AG04450 (cell line): ENCODE results near the gene MRPS7. TPM values are rescaled to one million over a fixed set of nuclear protein-coding genes. Genes with fewer than 3 reads are reported as not detected.

Experiments
- CTCF ChIA-PET: fragments of 300-600, 350-600 bp; formaldehyde crosslinking; extraction: SDS; loops from one replicate; lab custom pipeline; 2022; ENCODE audit warnings: antibody characterized with exemption, inconsistent platforms; lab: Charles Lee
- POLR2A ChIA-PET: fragments of 350-600 bp; formaldehyde crosslinking; extraction: SDS; loops from one replicate; lab custom pipeline; 2021; ENCODE audit warnings: antibody characterized with exemption, inconsistent platforms; lab: Yijun Ruan, JAX
- DNase-seq: peaks from one replicate; pipeline ENCODE4 v3.0.0-alpha.2; 2011; ENCODE audit warnings: low read depth, low spot score
- H3K27ac ChIP-seq: one replicate; pipeline ENCODE4 v1.5.1; 2012; ENCODE audit warnings: low read depth, low read length, control low read depth
- H3K27me3 ChIP-seq: one replicate; pipeline ENCODE4 v1.6.0; 2012; ENCODE audit warnings: low read length; ENCODE audit not compliant: control insufficient read depth, insufficient read depth
- H3K4me3 ChIP-seq: 2 replicates; pipeline ENCODE4 v1.5.1; 2011; ENCODE audit warnings: mild to moderate bottlenecking, low read depth, low read length, control low read depth
- H3K9me3 ChIP-seq: 2 replicates; pipeline ENCODE4 v1.5.1; 2012; ENCODE audit warnings: low read length; ENCODE audit not compliant: control insufficient read depth, insufficient read depth
- CTCF ChIP-seq: IDR thresholded peaks from 2 replicates; pipeline ENCODE4 v1.5.1; 2011; ENCODE audit warnings: low read depth, low read length, control low read depth, inconsistent platforms
- polyA plus RNA-seq: library from polyadenylated mRNA; depleted of rRNA; stranded (reverse); fragments of >200 nt; gene quantifications from 2 replicates; pipeline ENCODE4 v1.2.3, GENCODE V29; 2011

The MRPS7 gene
- polyA plus RNA-seq, 1 experiment: 53.8 TPM

GRCh38 chr17:75241502-75241901 is 20.2 kb upstream of the MRPS7 start:
- no peaks in the 10 kb centered on the region for H3K9me3 ChIP-seq
- H3K27me3 ChIP-seq: no peaks in the 10 kb centered on the region
- ChIA-PET CTCF (interaction anchor here (0.7 to 2.6 kb wide), 4 partner anchors 8 to 171 kb away, joined by 3 to 14 read pairs (median 4); no protein-coding TSS in a partner anchor), POLR2A (interaction anchor here (0.9 kb wide), 1 partner anchor 21 kb away, joined by 3 read pairs; no protein-coding TSS in a partner anchor)
- H3K27ac ChIP-seq: no peak overlapping the region
- H3K4me3 ChIP-seq: no peak overlapping the region
- no peak for DNase-seq
- no peak for TF ChIP-seq CTCF

DNA sequence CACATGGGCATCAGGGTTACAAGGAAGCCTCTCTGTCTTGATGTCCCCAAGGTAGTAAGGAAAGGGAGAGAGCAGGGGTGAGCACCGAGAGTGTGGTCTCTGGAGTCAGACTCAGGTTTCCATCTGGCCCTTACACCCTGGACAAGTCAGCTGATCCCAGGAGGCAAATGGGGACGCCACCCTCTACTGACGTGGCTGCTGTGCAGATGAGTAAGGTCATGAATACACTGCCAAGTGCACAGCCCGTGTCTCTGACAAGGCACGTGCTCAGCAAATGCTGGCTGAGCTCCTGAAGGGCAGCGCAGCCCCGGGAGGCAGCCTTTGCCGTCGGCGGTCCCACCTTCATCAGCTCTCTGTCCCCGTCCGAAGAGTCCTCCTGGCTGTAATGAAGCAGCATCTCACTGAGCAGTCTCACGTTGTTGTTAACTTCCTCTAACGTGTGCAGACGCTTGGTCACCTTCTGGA is 19.7 kb upstream of the MRPS7 start:
- H3K27ac ChIP-seq: no peak overlapping the region
- H3K4me3 ChIP-seq: no peak overlapping the region
- ChIA-PET CTCF (interaction anchor here (2.6 kb wide), 1 partner anchor 170 kb away, joined by 14 read pairs; no protein-coding TSS in a partner anchor), POLR2A (interaction anchor here (0.9 kb wide), 1 partner anchor 20 kb away, joined by 3 read pairs; no protein-coding TSS in a partner anchor)
- H3K27me3 ChIP-seq: no peaks in the 10 kb centered on the region
- no peaks in the 10 kb centered on the region for H3K9me3 ChIP-seq
- TF ChIP-seq CTCF: no peak
- DNase-seq: no peak

GRCh38 chr17:75242461-75243042 is 19.1 kb upstream of the MRPS7 start:
- CTCF ChIA-PET: interaction anchor here (1.1 kb wide), 1 partner anchor 170 kb away, joined by 3 read pairs; no protein-coding TSS in a partner anchor
- TF ChIP-seq CTCF: no peak
- H3K9me3 ChIP-seq: no peaks in the 10 kb centered on the region
- DNase-seq: no peak
- H3K27ac ChIP-seq: no peak overlapping the region
- no peak overlapping the region for H3K4me3 ChIP-seq
- POLR2A ChIA-PET: interaction anchor here (0.9 kb wide), 1 partner anchor 20 kb away, joined by 3 read pairs; no protein-coding TSS in a partner anchor
- H3K27me3 ChIP-seq: no peaks in the 10 kb centered on the region

DNA sequence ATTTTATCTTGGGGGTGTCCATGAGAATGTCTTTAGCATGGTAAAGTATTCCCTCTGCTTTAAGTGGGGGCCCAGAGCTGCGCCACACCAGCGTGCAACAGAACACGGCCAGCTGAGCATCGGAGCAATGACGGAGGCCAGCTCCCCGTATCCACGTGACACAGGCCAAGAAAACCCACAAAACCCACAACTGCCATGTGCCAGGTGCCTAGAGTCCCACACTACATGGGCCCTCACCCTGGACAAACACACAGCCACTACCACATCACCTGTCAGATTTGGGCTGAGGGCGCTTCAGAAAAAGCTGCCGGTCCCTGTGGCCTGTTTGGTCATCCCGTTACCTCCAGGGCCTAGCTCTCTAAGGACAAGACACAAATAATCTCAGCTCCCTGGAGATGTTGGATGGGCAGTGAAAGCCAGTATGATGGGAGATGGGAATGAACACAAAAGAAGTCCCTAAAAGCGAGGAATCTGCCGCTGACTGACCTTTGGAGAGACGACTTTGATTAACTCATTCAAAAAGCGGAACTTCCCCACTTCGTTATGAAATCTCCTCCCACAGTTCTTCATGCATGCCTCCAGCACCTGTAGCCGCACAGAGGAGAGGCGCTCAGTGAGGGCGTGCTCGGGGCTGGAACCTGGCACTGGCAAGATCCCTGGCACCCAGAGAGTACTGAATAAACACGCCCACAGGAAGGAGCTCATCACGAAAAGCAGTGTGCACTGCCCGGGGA is 17.4 kb upstream of the MRPS7 start:
- CTCF ChIA-PET: no interaction called here
- no peak overlapping the region for H3K4me3 ChIP-seq
- POLR2A ChIA-PET: no interaction called here
- no peak for DNase-seq
- no peaks in the 10 kb centered on the region for H3K9me3 ChIP-seq
- TF ChIP-seq CTCF: no peak
- no peak overlapping the region for H3K27ac ChIP-seq
- H3K27me3 ChIP-seq: no peaks in the 10 kb centered on the region

GRCh38 chr17:75245011-75245410 is 16.7 kb upstream of the MRPS7 start:
- Histone ChIP-seq H3K9me3 (no peaks in the 10 kb centered on the region), H3K27ac (no peak overlapping the region), H3K27me3 (no peaks in the 10 kb centered on the region), H3K4me3 (no peak overlapping the region)
- no peak for DNase-seq
- TF ChIP-seq CTCF: no peak
- POLR2A ChIA-PET: no interaction called here
- CTCF ChIA-PET: no interaction called here
